Stomach (tissue), 9 donors: Measurements from ENCODE around the gene ABCA7. TPM values are rescaled to one million over a fixed set of nuclear protein-coding genes. Genes with fewer than 3 reads are reported as not detected.

Source experiments
- DNase-seq, 2 donors: peaks; one replicate each; pipeline versions ENCODE4 v3.0.0 to v3.0.0-alpha.2; 2013 to 2019
- H3K27ac ChIP-seq, 5 donors: fragments of 200-600 bp in 4 of 5; sonication (generic) in 4 of 5; one replicate each; pipeline ENCODE4 v1.5.1; 2013 to 2019; ENCODE audit warnings: mild to moderate bottlenecking in 1 of 5, moderate library complexity in 1 of 5
- H3K27me3 ChIP-seq, 3 donors: fragments of 200-600 bp; sonication (generic); one replicate each; pipeline ENCODE4 v1.5.1; 2017 to 2019; ENCODE audit warnings: mixed run types in 1 of 3
- H3K36me3 ChIP-seq, 4 donors: fragments of 200-600 bp; sonication (generic); 1 replicate in 3 of 4; 2 replicates in 1 of 4; pipeline ENCODE4 v1.5.1; 2016 to 2019
- H3K4me1 ChIP-seq, 4 donors: fragments of 200-600 bp; sonication (generic); one replicate each; pipeline ENCODE4 v1.5.1; 2016 to 2019
- H3K4me3 ChIP-seq, 4 donors: fragments of 200-600 bp; sonication (generic) in 3 of 4; one replicate each; pipeline ENCODE4 v1.5.1; 2016 to 2019; ENCODE audit warnings: mild to moderate bottlenecking in 1 of 4
- H3K9me3 ChIP-seq, 4 donors: fragments of 200-600 bp; sonication (generic); one replicate each; pipeline ENCODE4 v1.5.1; 2016 to 2019
- CTCF ChIP-seq, 7 experiments: fragments of 450-650 bp in 4 of 7; fragments of 200-600 bp in 3 of 7; sonication (generic) in 3 of 7; IDR thresholded peaks; one replicate each; pipeline ENCODE4 v1.5.1; 2016 to 2019; ENCODE audit warnings: antibody characterized with exemption in 7 of 7, control low read depth in 2 of 7, mild to moderate bottlenecking in 1 of 7
- EP300 ChIP-seq: sonication (generic); formaldehyde crosslinking; IDR thresholded peaks from one replicate; pipeline ENCODE4 v1.6.1; 2017; ENCODE audit warnings: antibody characterized with exemption
- POLR2A ChIP-seq, 4 donors: fragments of 450-650 bp; IDR thresholded peaks; one replicate each; pipeline ENCODE4 v1.6.1; 2016; ENCODE audit warnings: antibody characterized with exemption in 4 of 4, control low read depth in 2 of 4, mild to moderate bottlenecking in 1 of 4, moderate library complexity in 1 of 4
- POLR2AphosphoS5 ChIP-seq, 3 donors: sonication (generic); formaldehyde crosslinking; IDR thresholded peaks; one replicate each; pipeline ENCODE4 v1.6.1; 2016; ENCODE audit warnings: antibody characterized with exemption in 3 of 3
- WGBS, 5 donors: extraction: QIAGEN DNeasy Blood & Tissue Kit in 3 of 5; methylation state at CpG; one replicate each; pipeline versions ENCODE4 v1.1.5 to v1.1.7; 2013 to 2018; 5-methylcytosine and 5-hydroxymethylcytosine counted together
- intact Hi-C: fragments of 100-400 bp; cut with DNase I; formaldehyde crosslinking; loops from one replicate; pipeline ENCODE4 v1.15.1; 2023; ENCODE audit warnings: low total_unique reads
- polyA plus RNA-seq, 3 donors: library from polyadenylated mRNA; stranded (reverse); fragments of 200-250 nt; gene quantifications; one replicate each; pipeline ENCODE4 v1.2.3, GENCODE V29; 2013
- total RNA-seq, 5 donors: library from RNA; depleted of rRNA; stranded (reverse); fragments of >200 nt; gene quantifications; one replicate each; pipeline versions ENCODE4 v1.1.0 to v1.2.3, GENCODE V29; 2014 to 2016
- donor health status: healthy with polysubstance abuse.
- donor health status: Bipolar disorder and iron deficiency.
- donor health status: healthy.

Gene ABCA7
- total and polyA plus RNA-seq, 8 donors = 5.1 to 144 (median 34.7) TPM

- 5 to 20% (median 6%) methylated on average over 13 to 63 of the region's 63 CpGs for WGBS, 5 donors
- TF ChIP-seq CTCF (IDR thresholded peaks at IDR 0.05) (no peak), EP300 (no peak), POLR2AphosphoS5 (IDR thresholded peaks at IDR 0.05) (peak; percentile 64 to 91 (median 89)), POLR2A (IDR thresholded peaks at IDR 0.05) (peak in 2 of 4 donors; percentile 32 to 54)
- Histone ChIP-seq H3K27ac (peak within 1 kb of the TSS; percentile 96 to 99 (median 98)), H3K36me3 (peaks cover 0 to 11% (median 2%) of the 10 kb centered on the region in 4 donors), H3K4me3 (peak within 1 kb of the TSS; percentile 83 to 97 (median 92)), H3K4me1 (peaks cover 13 to 68% (median 57%) of the 10 kb centered on the region in 4 donors), H3K27me3 (no peaks in the 10 kb centered on the region), H3K9me3 (no peaks in the 10 kb centered on the region)
- intact Hi-C loops = no loop called here
- DNase-seq = peak; percentile 88 to 95
These were observed 13.7 kb upstream of the ABCA7 start, which contains the start of gene CNN2 for GRCh38 chr19:1025960-1026782. TSS of gene CNN2 (plus strand) at chr19:1026608. CDS start at chr19:1026662, 54 bp downstream.

GRCh38 chr19:1026783-1027649 lies 12.9 kb upstream of the ABCA7 start:
- H3K4me1 ChIP-seq = peaks cover 13 to 62% (median 54%) of the 10 kb centered on the region in 4 donors
- intact Hi-C loops = no loop called here
- no peak for TF ChIP-seq CTCF (IDR thresholded peaks at IDR 0.05)
- no peak for TF ChIP-seq POLR2A (IDR thresholded peaks at IDR 0.05)
- TF ChIP-seq POLR2AphosphoS5 (IDR thresholded peaks at IDR 0.05) = no peak
- TF ChIP-seq EP300 = no peak
- peaks cover 5 to 18% (median 7%) of the 10 kb centered on the region in 4 donors for H3K36me3 ChIP-seq
- no peaks in the 10 kb centered on the region for H3K9me3 ChIP-seq
- peak overlapping the region; percentile 83 to 97 (median 92) for H3K4me3 ChIP-seq
- DNase-seq = peak in 1 of 2 donors; percentile 69
- H3K27ac ChIP-seq = peak overlapping the region; percentile 96 to 99 (median 98)
- WGBS, 5 donors = 0 to 2% (median 1%) methylated on average over 25 to 36 of the region's 36 CpGs
- no peaks in the 10 kb centered on the region for H3K27me3 ChIP-seq

- H3K27me3 ChIP-seq = no peaks in the 10 kb centered on the region
- peak overlapping the region; percentile 83 to 97 (median 92) for H3K4me3 ChIP-seq
- WGBS, 5 donors = 0 to 6% (median 2%) methylated on average over 4 to 16 of the region's 16 CpGs
- peak in 1 of 2 donors; percentile 59 for DNase-seq
- TF ChIP-seq POLR2A (IDR thresholded peaks at IDR 0.05) = no peak
- peak overlapping the region; percentile 96 to 99 (median 98) for H3K27ac ChIP-seq
- intact Hi-C loops = no loop called here
- peaks cover 13 to 56% (median 51%) of the 10 kb centered on the region in 4 donors for H3K4me1 ChIP-seq
- H3K9me3 ChIP-seq = no peaks in the 10 kb centered on the region
- H3K36me3 ChIP-seq = peaks cover 11 to 24% (median 13%) of the 10 kb centered on the region in 4 donors
These were observed 12.3 kb upstream of the ABCA7 start for GRCh38 chr19:1027650-1028061.

GRCh38 chr19:1028062-1028926 lies 11.6 kb upstream of the ABCA7 start:
- TF ChIP-seq CTCF (IDR thresholded peaks at IDR 0.05) (no peak), EP300 (no peak), POLR2A (IDR thresholded peaks at IDR 0.05) (peak in 1 of 4 donors; percentile 25), POLR2AphosphoS5 (IDR thresholded peaks at IDR 0.05) (peak; percentile 30 to 47 (median 35))
- Histone ChIP-seq H3K4me3 (peak overlapping the region; percentile 83 to 97 (median 92)), H3K27me3 (no peaks in the 10 kb centered on the region), H3K9me3 (no peaks in the 10 kb centered on the region), H3K4me1 (peaks cover 13 to 49% (median 48%) of the 10 kb centered on the region in 4 donors), H3K36me3 (peaks cover 18 to 30% (median 20%) of the 10 kb centered on the region in 4 donors), H3K27ac (peak overlapping the region; percentile 96 to 99 (median 98))
- DNase-seq = peak; percentile 80 to 93
- intact Hi-C loops = no loop called here
- WGBS, 5 donors = 1 to 2% (median 1%) methylated on average over 14 to 58 of the region's 58 CpGs
